K562 (cell line): Measurements from ENCODE around the gene PCBP4. TPM values are rescaled to one million over a fixed set of nuclear protein-coding genes. Genes with fewer than 3 reads are reported as not detected.

ENCODE experiments used
- ATAC-seq: fragments of 200-7000 bp; cut with Tn5 transposase; 3 replicates; pipeline ENCODE4 v1.9.1; 2020; ENCODE audit warnings: moderate library complexity
- BruUV-seq: library from RNA; stranded (reverse); fragments of 400-500 nt; replicated peaks from 2 replicates; lab custom pipeline; 2021; lab: Mats Ljungman, UMichigan
- CTCF ChIA-PET: fragments of 300-600 bp; formaldehyde crosslinking; extraction: SDS; loops from one replicate; lab custom pipeline; 2021; ENCODE audit warnings: low intra/inter-chr PET ratio; lab: Yijun Ruan, JAX
- POLR2A ChIA-PET: fragments of 300-600, 350-650 bp; sonication (Branson Sonifier 250); formaldehyde crosslinking; extraction: SDS; loops from one replicate; lab custom pipeline; 2021; ENCODE audit warnings: antibody characterized with exemption, inconsistent platforms; lab: Yijun Ruan, JAX
- DNase-seq, 4 experiments: peaks; one replicate each; pipeline versions ENCODE4 v3.0.0 to v3.0.0-alpha.2; 2011 to 2018; ENCODE audit warnings: low spot score in 3 of 4, mixed read lengths in 3 of 4; ENCODE audit errors: extremely low read depth in 1 of 4
- FAIRE-seq: peaks from 2 replicates; lab custom pipeline; 2011; peaks lifted over from hg19 to GRCh38; lab: Jason Lieb, UNC
- H2AFZ ChIP-seq: 2 replicates; pipeline ENCODE4 v1.6.0; 2011; ENCODE audit warnings: low read depth, low read length, control low read depth, inconsistent platforms
- H3K27ac ChIP-seq: fragments of 200-600 bp; 3 replicates; pipeline ENCODE4 v1.8.0; 2011; ENCODE audit warnings: low read depth, mild to moderate bottlenecking, control low read depth, inconsistent platforms, low read length, moderate library complexity, mixed read lengths; ENCODE audit errors: extremely low read depth
- H3K27me3 ChIP-seq, 2 experiments: fragments of 300-600 bp in 1 of 2; 2 replicates in 1 of 2; 3 replicates in 1 of 2; pipeline versions ENCODE4 v1.6.0 to v1.8.0; 2011; ENCODE audit warnings: inconsistent platforms in 2 of 2, low read length in 2 of 2, mild to moderate bottlenecking in 1 of 2, mixed read lengths in 1 of 2, moderate library complexity in 1 of 2; ENCODE audit not compliant: control insufficient read depth in 2 of 2, insufficient read depth in 2 of 2
- H3K36me3 ChIP-seq: fragments of 300-600 bp; 3 replicates; pipeline ENCODE4 v1.8.0; 2011; ENCODE audit warnings: mild to moderate bottlenecking, low read length, inconsistent platforms; ENCODE audit not compliant: control insufficient read depth, insufficient read depth
- H3K4me1 ChIP-seq, 2 experiments: fragments of 200-600 bp in 1 of 2; replicated peaks in 1 of 2; 2 replicates in 1 of 2; 3 replicates in 1 of 2; pipeline versions ENCODE4 v1.5.1 to v1.8.0; 2011; ENCODE audit warnings: inconsistent platforms in 2 of 2, low read length in 2 of 2, mild to moderate bottlenecking in 1 of 2, mixed read lengths in 1 of 2, moderate library complexity in 1 of 2; ENCODE audit not compliant: control insufficient read depth in 2 of 2, insufficient read depth in 2 of 2
- H3K4me2 ChIP-seq: 2 replicates; pipeline ENCODE4 v1.6.1; 2011; ENCODE audit warnings: low read length, control low read depth, inconsistent platforms, mixed read lengths; ENCODE audit not compliant: insufficient read depth
- H3K4me3 ChIP-seq: fragments of 200-600 bp; sonication (generic), shearing (Covaris generic); 2 replicates; pipeline ENCODE4 v1.5.1; 2016; ENCODE audit warnings: control low read depth, inconsistent platforms
- H3K79me2 ChIP-seq: fragments of 200-600 bp; 3 replicates; pipeline ENCODE4 v1.8.0; 2011; ENCODE audit warnings: low read length, inconsistent platforms; ENCODE audit not compliant: control insufficient read depth, insufficient read depth
- H3K9ac ChIP-seq, 2 experiments: 2 replicates each; pipeline versions ENCODE4 v1.6.0 to v1.6.1; 2011; ENCODE audit warnings: low read depth in 2 of 2, low read length in 2 of 2, control low read depth in 1 of 2, inconsistent platforms in 1 of 2, mild to moderate bottlenecking in 1 of 2, mixed read lengths in 1 of 2; ENCODE audit not compliant: insufficient read depth in 1 of 2
- H3K9me1 ChIP-seq: one replicate; pipeline ENCODE4 v1.6.0; 2011; ENCODE audit warnings: inconsistent platforms, mild to moderate bottlenecking, low read length, moderate library complexity; ENCODE audit not compliant: control insufficient read depth, insufficient read depth
- H3K9me3 ChIP-seq: replicated peaks from 2 replicates; pipeline ENCODE4 v1.5.1; 2011; ENCODE audit warnings: low read depth, low read length, inconsistent platforms; ENCODE audit not compliant: control insufficient read depth, insufficient read depth
- H4K20me1 ChIP-seq: replicated peaks from 2 replicates; pipeline ENCODE4 v1.6.1; 2011; ENCODE audit warnings: low read length, inconsistent platforms, mixed read lengths; ENCODE audit not compliant: control insufficient read depth, insufficient read depth
- CLOCK ChIP-seq: fragments of 250-450 bp; sonication (Bioruptor Pico); IDR thresholded peaks from 2 replicates; pipeline ENCODE4 v1.4.0; 2020; ENCODE audit warnings: mild to moderate bottlenecking, moderate library complexity, borderline replicate concordance
- ELF2 ChIP-seq: fragments of 250-450 bp; sonication (Bioruptor Pico); IDR thresholded peaks from 2 replicates; pipeline ENCODE4 v1.5.0; 2021; ENCODE audit warnings: mild to moderate bottlenecking
- GATAD2A ChIP-seq: fragments of 450-650 bp; IDR thresholded peaks from 2 replicates; pipeline ENCODE4 v1.6.1; 2017
- KDM5B ChIP-seq: fragments of 200-600 bp; sonication (generic); IDR thresholded peaks from 2 replicates; pipeline ENCODE4 v1.6.1; 2012; ENCODE audit warnings: low read depth, mild to moderate bottlenecking, moderate library complexity, low read length, control low read depth, inconsistent platforms; ENCODE audit not compliant: insufficient replicate concordance
- MEF2D ChIP-seq: conservative IDR thresholded peaks from 2 replicates; pipeline ENCODE4 v1.6.1; 2016; ENCODE audit warnings: low read depth, missing genetic modification characterization, missing compliant biosample characterization
- MLX ChIP-seq, 2 experiments: fragments of 450-650 bp in 1 of 2; sonication (generic) in 1 of 2; formaldehyde crosslinking; conservative IDR thresholded peaks; 2 replicates each; pipeline versions ENCODE4 v1.4.0 to v1.8.1; 2020 to 2022; ENCODE audit warnings: mild to moderate bottlenecking in 1 of 2, missing genetic modification reagents in 1 of 2
- NBN ChIP-seq: fragments of 450-650 bp; IDR thresholded peaks from 2 replicates; pipeline ENCODE4 v1.6.1; 2016; ENCODE audit warnings: low read depth, mild to moderate bottlenecking
- WGBS: fragments of 100-300 bp; shearing (Covaris generic); methylation state at CpG from one replicate; pipeline ENCODE4 v1.1.6; 2016; ENCODE audit warnings: low coverage, mixed read lengths; ENCODE audit not compliant: insufficient coverage; ENCODE audit errors: missing lambda C conversion rate; 5-methylcytosine and 5-hydroxymethylcytosine counted together
- in situ Hi-C: fragments of 300-500 bp; cut with MboI; formaldehyde crosslinking; loops from 4 replicates; pipeline ENCODE4 v1.15.0; 2018; ENCODE audit warnings: inconsistent platforms, mixed read lengths
- intact Hi-C: fragments of 100-400 bp; cut with micrococcal nuclease; formaldehyde crosslinking; loops from 2 replicates; pipeline ENCODE4 v1.14.2; 2022
- polyA plus RNA-seq, 8 experiments: library from polyadenylated mRNA; depleted of rRNA in 4 of 8; stranded (reverse) in 5 of 8; unstranded in 3 of 8; fragments of >200 nt; fragmentation: Nextera tagmentation in 2 of 8; fragmentation: Illumina TruSeq in 1 of 8; extraction: Ambion mirVana in 2 of 8; extraction: Trizol in 1 of 8; gene quantifications; 2 replicates each; pipeline versions ENCODE4 v1.2.1 to v1.2.3, GENCODE V29; 2011 to 2014; ENCODE audit warnings: inconsistent platforms in 1 of 8, missing spikeins in 1 of 8
- total RNA-seq, 7 experiments: library from RNA; depleted of rRNA in 6 of 7; stranded (reverse); fragments of >200 nt in 6 of 7; fragmentation: Illumina TruSeq in 2 of 7; extraction: Trizol in 2 of 7; gene quantifications; 2 replicates each; pipeline versions ENCODE4 v1.2.1 to v1.2.3, GENCODE V29; 2011 to 2021; ENCODE audit warnings: low replicate concordance in 1 of 7
- TF ChIP-seq, protein P1 (sequence below): fragments of 450-650 bp; IDR thresholded peaks from 2 replicates; pipeline ENCODE4 v1.6.1; 2016; ENCODE audit warnings: missing biosample characterization, missing genetic modification characterization

PCBP4 gene
- total and polyA plus RNA-seq, 9 of the 15 experiments (the other 6 are each of a cell fraction or from before 2014, with no cell fraction given), result 0.06 to 5.8 (median 2.6) TPM

DNA sequence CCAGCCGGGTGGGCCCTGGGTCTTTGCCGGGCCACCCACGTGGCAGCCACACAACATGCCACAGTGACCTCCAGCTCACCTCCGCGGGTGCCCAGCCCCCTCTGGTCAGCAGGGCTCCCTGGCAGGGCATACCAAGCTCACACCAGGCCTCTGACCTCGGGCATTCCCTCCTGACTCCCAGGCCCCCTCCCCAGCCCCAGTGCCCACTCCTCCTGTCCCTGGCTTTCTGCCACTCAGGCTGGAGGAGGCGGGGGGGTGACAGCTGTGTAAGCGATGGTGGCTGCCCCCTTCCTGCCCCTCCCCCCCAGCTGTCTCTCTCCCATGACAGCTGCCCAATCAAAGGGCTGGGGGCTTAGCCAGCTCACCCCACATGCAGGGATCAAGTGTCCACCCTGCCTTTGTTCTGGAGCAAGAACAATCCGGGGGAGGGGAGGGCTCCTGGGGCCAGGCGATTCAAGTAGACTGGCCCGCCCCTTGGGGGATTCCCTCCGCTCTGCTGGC is 3.3 kb downstream of the PCBP4 start:
- 0 out of 2 replicates have a peak, but pooled peaks cover 6% of the 10 kb centered on the region for H4K20me1 ChIP-seq
- no peak overlapping the region for H3K4me3 ChIP-seq
- H3K9me3 ChIP-seq, result no peaks in the 10 kb centered on the region
- in situ Hi-C loops, result no loop called here
- no TSS peak for BruUV-seq
- POLR2A ChIA-PET, result interaction anchor here (1.1 to 1.9 kb wide), 2 partner anchors 15 to 21 kb away, joined by 3 to 6 read pairs; no protein-coding TSS in a partner anchor
- no peak for TF ChIP-seq CLOCK (CRISPR knock-in tag)
- no peak for TF ChIP-seq ELF2 (CRISPR knock-in tag)
- TF ChIP-seq MEF2D (tag), result no peak
- no peak for TF ChIP-seq KDM5B
- TF ChIP-seq, protein P1, sequence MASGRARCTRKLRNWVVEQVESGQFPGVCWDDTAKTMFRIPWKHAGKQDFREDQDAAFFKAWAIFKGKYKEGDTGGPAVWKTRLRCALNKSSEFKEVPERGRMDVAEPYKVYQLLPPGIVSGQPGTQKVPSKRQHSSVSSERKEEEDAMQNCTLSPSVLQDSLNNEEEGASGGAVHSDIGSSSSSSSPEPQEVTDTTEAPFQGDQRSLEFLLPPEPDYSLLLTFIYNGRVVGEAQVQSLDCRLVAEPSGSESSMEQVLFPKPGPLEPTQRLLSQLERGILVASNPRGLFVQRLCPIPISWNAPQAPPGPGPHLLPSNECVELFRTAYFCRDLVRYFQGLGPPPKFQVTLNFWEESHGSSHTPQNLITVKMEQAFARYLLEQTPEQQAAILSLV (tag), result no peak
- TF ChIP-seq GATAD2A, result no peak
- no peak for TF ChIP-seq NBN
- TF ChIP-seq MLX (CRISPR knock-in tag; conservative IDR thresholded peaks at IDR 0.05), result no peak
- TF ChIP-seq, all 486 proteins: peak for 0
- Histone ChIP-seq H3K27me3 (peaks cover 0 to 17% of the 10 kb centered on the region in 2 experiments; a peak in 2 of 5 replicates), H3K9me1 (peaks cover 3% of the 10 kb centered on the region), H3K79me2 (no peaks in the 10 kb centered on the region; the same call in 2 of the 3 replicates), H3K9ac (no peak overlapping the region), H3K4me2 (no peak overlapping the region), H3K27ac (no peak overlapping the region), H2AFZ (no peak overlapping the region), H3K36me3 (peaks cover 6% of the 10 kb centered on the region; the same call in 1 of the 3 replicates), H3K4me1 (peaks cover 0 to 45% of the 10 kb centered on the region in 2 experiments; a peak in 3 of 5 replicates)
- ATAC-seq (no peak), DNase-seq (no peak), FAIRE-seq (no peak)
- 33% methylated on average over 4 of the region's 12 CpGs for WGBS
- intact Hi-C loops, result no loop called here
- CTCF ChIA-PET, result no interaction called here
